Transverse colon (tissue), 4 donors: ENCODE results near the gene CLRN2. TPM values are rescaled to one million over a fixed set of nuclear protein-coding genes. Genes with fewer than 3 reads are reported as not detected.

Experiments
- DNase-seq: peaks from one replicate; pipeline ENCODE4 v3.0.0-alpha.2; 2019
- H3K27ac ChIP-seq, 4 donors: fragments of 200-600 bp; sonication (generic); 2 replicates each; pipeline ENCODE4 v1.5.1; 2016 to 2018; ENCODE audit warnings: inconsistent platforms in 4 of 4
- H3K27me3 ChIP-seq: fragments of 200-600 bp; sonication (generic); 2 replicates; pipeline ENCODE4 v1.5.1; 2017; ENCODE audit warnings: inconsistent platforms
- H3K36me3 ChIP-seq, 4 donors: fragments of 200-600 bp; sonication (generic); 2 replicates each; pipeline ENCODE4 v1.5.1; 2017 to 2019; ENCODE audit warnings: inconsistent platforms in 4 of 4
- H3K4me1 ChIP-seq, 4 donors: fragments of 200-600 bp; sonication (generic); 2 replicates each; pipeline ENCODE4 v1.5.1; 2017 to 2020; ENCODE audit warnings: inconsistent platforms in 4 of 4
- H3K4me3 ChIP-seq, 4 donors: fragments of 200-600 bp; sonication (generic); 1 replicate in 1 of 4; 2 replicates in 3 of 4; pipeline versions ENCODE4 v1.5.1 to v1.6.1; 2017 to 2019; ENCODE audit warnings: inconsistent platforms in 4 of 4
- H3K9me3 ChIP-seq, 2 donors: fragments of 200-600 bp; sonication (generic); 2 replicates each; pipeline ENCODE4 v1.5.1; 2017 to 2019; ENCODE audit warnings: inconsistent platforms in 2 of 2
- CTCF ChIP-seq, 5 experiments: fragments of 200-600 bp in 3 of 5; fragments of 450-650 bp in 2 of 5; sonication (generic) in 3 of 5; IDR thresholded peaks; 1 replicate in 2 of 5; 2 replicates in 3 of 5; pipeline ENCODE4 v1.5.1; 2016 to 2017; ENCODE audit warnings: antibody characterized with exemption in 5 of 5, inconsistent platforms in 3 of 5, mild to moderate bottlenecking in 2 of 5, moderate library complexity in 1 of 5
- EP300 ChIP-seq: sonication (generic); formaldehyde crosslinking; IDR thresholded peaks from one replicate; pipeline ENCODE4 v1.6.1; 2017; ENCODE audit warnings: antibody characterized with exemption, low read depth
- POLR2A ChIP-seq: fragments of 450-650 bp; IDR thresholded peaks from one replicate; pipeline ENCODE4 v1.6.1; 2016; ENCODE audit warnings: antibody characterized with exemption, mild to moderate bottlenecking, moderate library complexity
- POLR2AphosphoS5 ChIP-seq, 3 donors: sonication (generic); formaldehyde crosslinking; IDR thresholded peaks; one replicate each; pipeline ENCODE4 v1.6.1; 2016; ENCODE audit warnings: antibody characterized with exemption in 3 of 3
- WGBS, 2 donors: methylation state at CpG; one replicate each; pipeline ENCODE4 v1.1.5; 2018; ENCODE audit warnings: low coverage in 1 of 2; 5-methylcytosine and 5-hydroxymethylcytosine counted together
- in situ Hi-C, 4 donors: fragments of 200-750 bp; cut with MboI; loops; one replicate each; pipeline versions ENCODE4 v1.15.0 to v1.15.1; 2017; ENCODE audit warnings: low sequenced_read_pairs in 3 of 4, low pct_ligation_motif_present in 1 of 4, low pct_unique_long_range_greater_than_20kb in 1 of 4
- intact Hi-C: fragments of 100-400 bp; cut with DNase I; formaldehyde crosslinking; loops from one replicate; pipeline ENCODE4 v1.15.1; 2023; ENCODE audit warnings: low total_unique reads
- total RNA-seq, 4 donors: library from RNA; depleted of rRNA; stranded (reverse); fragments of >200 nt; gene quantifications; one replicate each; pipeline ENCODE4 v1.1.0, GENCODE V29; 2016

The CLRN2 gene
- total RNA-seq, 4 donors from 2014 or later = not detected

- Histone ChIP-seq H3K27me3 (no peaks in the 10 kb centered on the region), H3K4me1 (no peaks in the 10 kb centered on the region), H3K27ac (no peak overlapping the region), H3K36me3 (peaks cover 0 to 11% (median 0%) of the 10 kb centered on the region in 4 donors), H3K4me3 (no peak overlapping the region), H3K9me3 (no peaks in the 10 kb centered on the region)
- 87 to 92% methylated on average over 2 of the region's 2 CpGs for WGBS, 2 donors
- in situ Hi-C loops = no loop called here
- TF ChIP-seq POLR2A (no peak), EP300 (no peak), CTCF (IDR thresholded peaks at IDR 0.05) (no peak), POLR2AphosphoS5 (IDR thresholded peaks at IDR 0.05) (no peak)
- intact Hi-C loops = no loop called here
- no peak for DNase-seq
Observed at GRCh38 chr4:17482716-17483115, 32.2 kb upstream of the CLRN2 start.

GRCh38 chr4:17489123-17489522 is 25.8 kb upstream of the CLRN2 start:
- no peak overlapping the region for H3K27ac ChIP-seq
- no peak for DNase-seq
- H3K27me3 ChIP-seq = no peaks in the 10 kb centered on the region
- no peak overlapping the region for H3K4me3 ChIP-seq
- in situ Hi-C loops = no loop called here
- H3K9me3 ChIP-seq = no peaks in the 10 kb centered on the region
- peaks cover 0 to 20% (median 6%) of the 10 kb centered on the region in 4 donors for H3K36me3 ChIP-seq
- peaks cover 0 to 8% (median 0%) of the 10 kb centered on the region in 4 donors for H3K4me1 ChIP-seq
- 74 to 87% methylated on average over 2 to 5 of the region's 5 CpGs for WGBS, 2 donors
- intact Hi-C loops = no loop called here
- no peak for TF ChIP-seq POLR2AphosphoS5 (IDR thresholded peaks at IDR 0.05)
- no peak for TF ChIP-seq POLR2A
- no peak for TF ChIP-seq CTCF (IDR thresholded peaks at IDR 0.05)
- TF ChIP-seq EP300 = no peak

- Histone ChIP-seq H3K4me3 (no peak overlapping the region), H3K27ac (no peak overlapping the region), H3K36me3 (peaks cover 0 to 20% (median 6%) of the 10 kb centered on the region in 4 donors), H3K27me3 (no peaks in the 10 kb centered on the region), H3K4me1 (peaks cover 0 to 8% (median 0%) of the 10 kb centered on the region in 4 donors), H3K9me3 (no peaks in the 10 kb centered on the region)
- 75 to 76% methylated on average over 3 to 8 of the region's 8 CpGs for WGBS, 2 donors
- intact Hi-C loops = no loop called here
- TF ChIP-seq POLR2AphosphoS5 (IDR thresholded peaks at IDR 0.05) = no peak
- TF ChIP-seq POLR2A = no peak
- no peak for TF ChIP-seq EP300
- no peak for TF ChIP-seq CTCF (IDR thresholded peaks at IDR 0.05)
- in situ Hi-C loops = no loop called here
- DNase-seq = no peak
Observed at GRCh38 chr4:17489721-17490120, 25.2 kb upstream of the CLRN2 start.

- peaks cover 0 to 8% (median 0%) of the 10 kb centered on the region in 4 donors for H3K4me1 ChIP-seq
- TF ChIP-seq EP300 = no peak
- no peak for TF ChIP-seq POLR2A
- TF ChIP-seq POLR2AphosphoS5 (IDR thresholded peaks at IDR 0.05) = no peak
- TF ChIP-seq CTCF (IDR thresholded peaks at IDR 0.05) = no peak
- H3K27me3 ChIP-seq = no peaks in the 10 kb centered on the region
- peaks cover 0 to 20% (median 6%) of the 10 kb centered on the region in 4 donors for H3K36me3 ChIP-seq
- in situ Hi-C loops = no loop called here
- no peaks in the 10 kb centered on the region for H3K9me3 ChIP-seq
- WGBS, 2 donors = 37 to 64% methylated on average over 3 to 6 of the region's 6 CpGs
- H3K4me3 ChIP-seq = no peak overlapping the region
- no peak overlapping the region for H3K27ac ChIP-seq
- intact Hi-C loops = no loop called here
- no peak for DNase-seq
Observed at GRCh38 chr4:17490575-17491059, 24.3 kb upstream of the CLRN2 start.
